T-helper 22 cell (primary cell): ENCODE results near the gene MCCC1.

Experiments
- DNase-seq: peaks from one replicate; pipeline ENCODE4 v3.0.0-alpha.2; 2020; ENCODE audit warnings: low read depth

The MCCC1 gene

GRCh38 chr3:182980204-182981037 is 118.9 kb downstream of the MCCC1 start, which contains the start of gene DCUN1D1:
DCUN1D1 (minus strand) TSS chr3:182980538; CDS start chr3:182980489, 49 bp downstream.
- peak; percentile 83 for DNase-seq

- DNase-seq = no peak
Observed at GRCh38 chr3:182979674-182980191, 119.6 kb downstream of the MCCC1 start.

GRCh38 chr3:182979103-182979673 is 120.1 kb downstream of the MCCC1 start:
- DNase-seq = no peak

GRCh38 chr3:182978387-182978786 is 120.9 kb downstream of the MCCC1 start:
- DNase-seq = no peak

- no peak for DNase-seq
Observed at GRCh38 chr3:182973047-182973446, 126.2 kb downstream of the MCCC1 start.

DNA sequence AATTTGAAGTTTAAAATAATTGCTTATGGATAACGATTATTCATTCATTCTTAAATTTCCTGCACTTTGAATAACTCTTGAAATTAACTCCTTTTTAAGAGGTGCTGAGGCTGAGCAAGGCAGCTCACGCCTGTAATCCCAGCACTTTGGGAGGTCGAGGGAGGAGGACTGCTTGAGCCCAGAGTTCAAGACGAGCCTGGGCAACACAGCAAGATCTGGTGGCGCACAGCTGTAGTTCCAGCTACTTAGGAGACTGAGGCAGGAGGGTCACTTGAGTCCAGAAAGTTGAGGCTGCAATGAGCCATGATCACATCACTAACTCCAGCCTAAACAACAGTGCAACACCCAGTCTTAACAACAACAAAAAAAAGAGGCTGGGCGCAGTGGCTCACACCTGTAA is 126.9 kb downstream of the MCCC1 start:
- DNase-seq = no peak

DNA sequence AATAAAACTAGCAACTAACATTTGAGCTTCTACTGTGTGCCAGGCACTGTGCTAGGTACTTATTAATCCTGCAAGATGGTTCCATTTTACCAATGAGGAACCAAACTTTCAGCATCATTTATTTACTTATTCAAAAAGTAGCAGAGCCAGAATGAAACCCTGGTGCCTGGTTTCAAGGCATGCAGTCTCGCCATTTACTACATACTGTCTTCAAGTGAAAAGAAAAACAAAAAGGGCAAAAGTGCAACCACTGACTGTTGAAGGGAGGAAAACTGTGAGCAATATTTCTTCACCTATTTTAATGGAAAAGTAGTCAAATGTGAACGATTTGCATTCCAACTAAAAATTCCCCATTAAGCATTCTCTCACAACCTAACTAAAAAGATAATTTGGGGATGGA is 127.7 kb downstream of the MCCC1 start:
- DNase-seq = no peak

DNA sequence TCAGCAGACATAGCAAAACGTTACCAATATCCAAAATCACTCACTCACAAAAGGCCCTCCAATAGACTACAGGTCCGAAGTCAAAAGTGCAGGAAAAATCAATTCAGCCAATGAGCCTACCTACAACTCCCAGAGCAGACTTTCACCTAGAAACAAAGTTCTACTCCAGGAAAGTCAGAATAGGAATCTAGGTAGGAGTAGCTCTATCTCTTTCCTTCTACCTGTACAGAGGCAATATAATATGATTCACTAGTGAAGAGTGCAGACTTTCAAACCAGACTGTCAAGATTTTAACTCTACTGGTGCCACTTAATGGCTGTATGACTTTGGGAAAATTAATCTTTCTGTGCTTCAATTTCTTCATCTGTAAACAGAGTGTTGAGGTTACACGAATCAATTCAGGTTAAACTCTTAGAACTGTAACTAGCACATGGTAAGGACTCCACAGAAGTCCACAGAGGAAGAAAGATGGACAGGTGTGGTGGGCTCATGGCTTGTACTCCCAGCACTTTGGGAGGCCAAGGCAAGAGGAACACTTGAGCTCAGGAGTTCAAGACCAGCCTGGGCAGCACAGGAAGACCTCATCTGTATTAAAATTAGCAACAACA is 128.4 kb downstream of the MCCC1 start:
- DNase-seq = no peak

DNA sequence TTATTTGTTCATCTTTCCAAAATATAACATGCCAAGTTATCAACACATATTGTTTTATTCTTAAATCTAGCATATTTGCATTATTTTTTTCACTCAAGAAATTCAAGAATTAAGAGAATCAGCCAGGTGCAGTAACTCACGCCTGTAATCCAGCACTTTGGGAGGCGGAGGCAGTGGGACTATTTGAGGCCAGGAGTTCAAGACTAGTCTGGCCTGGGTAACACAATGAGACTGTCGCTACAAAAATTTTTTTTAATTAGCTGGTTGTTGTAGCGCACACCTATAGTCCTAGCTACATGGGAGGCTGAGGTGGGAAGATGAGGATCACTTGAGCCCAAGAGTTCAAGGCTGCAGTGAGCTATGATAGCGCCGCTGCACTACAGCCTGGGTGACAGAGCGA is 129.4 kb downstream of the MCCC1 start:
- DNase-seq = no peak

DNA sequence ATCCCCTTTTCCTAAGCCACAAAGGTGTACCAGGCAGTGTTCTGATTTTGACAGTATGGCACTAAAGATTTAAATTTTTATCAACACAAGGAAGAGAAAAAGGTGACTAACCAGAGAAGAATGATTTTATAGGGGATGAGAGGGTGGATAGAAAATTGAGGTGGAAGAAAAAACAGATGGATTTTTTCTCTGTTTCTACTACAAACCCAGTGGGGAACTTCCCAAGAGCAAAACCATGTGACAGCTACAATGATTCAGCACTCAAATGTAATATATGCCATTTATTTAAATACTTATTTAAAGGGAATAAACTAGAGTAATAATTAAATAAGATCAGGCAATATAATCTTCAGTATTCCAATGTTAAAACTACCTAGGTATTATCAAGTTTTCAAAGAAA is 130.0 kb downstream of the MCCC1 start:
- DNase-seq = no peak

- DNase-seq = no peak
Observed at GRCh38 chr3:182967218-182968204, 131.8 kb downstream of the MCCC1 start.

- DNase-seq = no peak
Observed at GRCh38 chr3:182965861-182966366, 133.4 kb downstream of the MCCC1 start.
